Transverse colon (tissue), 4 donors: ENCODE measurements around the gene OTOG.

ENCODE experiments used
- EP300 ChIP-seq: sonication (generic); formaldehyde crosslinking; IDR thresholded peaks from one replicate; pipeline ENCODE4 v1.6.1; 2017; ENCODE audit warnings: antibody characterized with exemption, low read depth
- POLR2A ChIP-seq: fragments of 450-650 bp; IDR thresholded peaks from one replicate; pipeline ENCODE4 v1.6.1; 2016; ENCODE audit warnings: antibody characterized with exemption, mild to moderate bottlenecking, moderate library complexity
- POLR2AphosphoS5 ChIP-seq, 3 donors: sonication (generic); formaldehyde crosslinking; IDR thresholded peaks; one replicate each; pipeline ENCODE4 v1.6.1; 2016; ENCODE audit warnings: antibody characterized with exemption in 3 of 3
- TF ChIP-seq, protein P1 (sequence below), 5 experiments: fragments of 200-600 bp in 3 of 5; fragments of 450-650 bp in 2 of 5; sonication (generic) in 3 of 5; IDR thresholded peaks; 1 replicate in 2 of 5; 2 replicates in 3 of 5; pipeline ENCODE4 v1.5.1; 2016 to 2017; ENCODE audit warnings: antibody characterized with exemption in 5 of 5, inconsistent platforms in 3 of 5, mild to moderate bottlenecking in 2 of 5, moderate library complexity in 1 of 5

DNA sequence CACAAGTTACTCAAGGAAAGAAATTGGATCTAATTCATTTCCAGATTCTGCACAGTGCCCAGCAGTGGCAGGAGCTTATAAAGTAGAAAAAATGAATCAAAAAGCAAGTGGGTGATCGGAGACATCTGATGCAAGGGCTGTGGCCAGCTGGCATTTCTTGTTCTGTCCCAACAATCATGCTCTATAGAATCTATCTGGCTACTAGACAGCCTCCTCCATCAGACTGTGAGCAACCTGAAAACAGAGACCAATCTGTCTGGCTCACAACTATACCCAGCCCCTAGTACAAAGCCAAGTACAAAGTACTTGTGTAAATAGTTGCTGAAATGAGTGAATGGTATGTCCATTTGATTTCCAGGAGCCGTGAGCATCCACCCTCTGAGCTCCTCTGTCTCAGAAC lies 14.3 kb upstream of the OTOG start:
- TF ChIP-seq, protein P1, sequence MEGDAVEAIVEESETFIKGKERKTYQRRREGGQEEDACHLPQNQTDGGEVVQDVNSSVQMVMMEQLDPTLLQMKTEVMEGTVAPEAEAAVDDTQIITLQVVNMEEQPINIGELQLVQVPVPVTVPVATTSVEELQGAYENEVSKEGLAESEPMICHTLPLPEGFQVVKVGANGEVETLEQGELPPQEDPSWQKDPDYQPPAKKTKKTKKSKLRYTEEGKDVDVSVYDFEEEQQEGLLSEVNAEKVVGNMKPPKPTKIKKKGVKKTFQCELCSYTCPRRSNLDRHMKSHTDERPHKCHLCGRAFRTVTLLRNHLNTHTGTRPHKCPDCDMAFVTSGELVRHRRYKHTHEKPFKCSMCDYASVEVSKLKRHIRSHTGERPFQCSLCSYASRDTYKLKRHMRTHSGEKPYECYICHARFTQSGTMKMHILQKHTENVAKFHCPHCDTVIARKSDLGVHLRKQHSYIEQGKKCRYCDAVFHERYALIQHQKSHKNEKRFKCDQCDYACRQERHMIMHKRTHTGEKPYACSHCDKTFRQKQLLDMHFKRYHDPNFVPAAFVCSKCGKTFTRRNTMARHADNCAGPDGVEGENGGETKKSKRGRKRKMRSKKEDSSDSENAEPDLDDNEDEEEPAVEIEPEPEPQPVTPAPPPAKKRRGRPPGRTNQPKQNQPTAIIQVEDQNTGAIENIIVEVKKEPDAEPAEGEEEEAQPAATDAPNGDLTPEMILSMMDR (IDR thresholded peaks at IDR 0.05): no peak
- TF ChIP-seq POLR2A (no peak), POLR2AphosphoS5 (IDR thresholded peaks at IDR 0.05) (no peak), EP300 (no peak)
